Measurements from ENCODE around the gene MYO1D.
"Not testable (repeated sequence)": the region's sequence is repeated elsewhere in the genome, so short reads cannot be mapped to it uniquely, and the experiment has no call there.

MYO1D gene

GRCh38 chr17:32821987-32822934 lies 54.7 kb downstream of the MYO1D start:
- not testable (repeated sequence) for DNase-seq (ENCODE audit: extremely low read depth in 1 of 2, low read depth in 1 of 2)

DNA sequence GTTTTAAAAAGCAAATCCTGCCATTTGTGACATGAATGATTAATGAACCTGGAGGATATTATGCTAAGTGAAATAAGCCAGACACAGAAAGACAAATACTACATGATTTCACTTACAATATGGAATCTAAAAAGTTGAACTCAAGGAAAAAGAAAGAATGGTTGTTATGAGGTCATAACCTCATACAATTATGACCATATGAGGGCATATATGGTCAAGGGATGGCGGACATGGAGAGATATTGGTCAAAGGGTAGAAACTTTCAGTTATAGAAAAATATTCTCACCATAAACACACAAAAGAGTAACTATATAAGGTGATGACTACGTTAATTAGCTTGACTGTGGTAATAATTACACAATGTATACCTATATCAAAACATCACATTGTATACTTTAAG lies 56.5 kb downstream of the MYO1D start:
- no peak for DNase-seq (ENCODE audit: extremely low read depth in 1 of 2, low read depth in 1 of 2)

DNA sequence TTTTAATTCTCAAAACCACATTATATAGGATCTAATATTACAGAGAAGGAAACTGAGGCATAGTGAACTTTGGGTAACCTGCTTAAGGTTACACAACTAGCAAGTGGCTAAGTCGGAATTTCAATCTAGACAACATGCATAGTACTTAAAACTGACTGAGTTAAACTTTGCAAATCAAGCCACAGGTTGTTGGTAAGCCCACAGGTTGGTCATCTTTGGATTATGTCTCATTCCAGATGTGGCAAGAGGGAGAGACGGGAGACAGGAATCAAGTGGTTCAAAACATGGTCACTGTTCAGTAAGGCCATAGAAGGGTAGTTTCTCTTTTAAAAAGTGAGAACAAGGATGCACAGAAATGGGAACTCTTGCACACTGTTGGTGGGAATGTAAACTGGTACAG lies 57.1 kb downstream of the MYO1D start:
- no peak for DNase-seq (ENCODE audit: extremely low read depth in 1 of 2, low read depth in 1 of 2)

DNA sequence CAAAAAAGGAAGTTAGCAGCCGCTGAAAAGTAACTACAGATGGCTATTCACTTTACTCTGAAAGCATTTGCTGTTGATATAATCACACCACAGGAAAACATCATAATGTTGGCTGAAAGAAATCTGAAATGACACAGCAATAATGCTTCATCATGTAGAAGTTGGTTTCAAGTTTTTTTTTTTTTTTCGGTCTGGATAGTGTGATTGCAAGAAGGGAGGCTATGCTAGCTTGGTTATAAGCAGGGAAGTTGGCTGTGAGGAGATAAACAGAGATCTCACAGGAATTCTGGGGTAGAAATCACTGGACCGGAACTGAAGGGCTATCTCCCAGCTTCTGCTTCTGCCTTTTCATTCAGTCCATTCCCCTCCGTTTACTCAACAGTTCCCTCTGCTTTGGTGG lies 57.9 kb downstream of the MYO1D start:
- DNase-seq (ENCODE audit: extremely low read depth in 1 of 2, low read depth in 1 of 2): no peak

DNA sequence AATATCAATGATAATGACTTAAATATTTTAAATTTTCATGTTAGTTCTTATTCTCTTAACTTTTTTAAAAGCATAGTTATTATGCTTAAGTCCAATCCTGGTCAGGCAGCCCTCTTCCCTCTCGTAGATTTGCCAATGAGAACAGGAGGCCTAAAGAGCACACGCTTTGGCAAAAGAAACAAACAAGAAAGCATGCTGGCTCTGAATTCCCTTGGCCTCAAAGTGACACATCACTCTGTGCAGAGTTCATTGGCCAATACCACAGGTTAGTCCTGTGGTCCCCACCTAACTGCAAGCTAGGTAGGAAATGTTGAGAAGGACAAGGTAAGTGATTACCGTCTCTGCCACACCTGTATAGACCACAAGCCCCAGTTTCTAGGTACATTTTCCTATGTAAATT lies 61.5 kb downstream of the MYO1D start:
- DNase-seq (ENCODE audit: extremely low read depth in 1 of 2, low read depth in 1 of 2): no peak

DNA sequence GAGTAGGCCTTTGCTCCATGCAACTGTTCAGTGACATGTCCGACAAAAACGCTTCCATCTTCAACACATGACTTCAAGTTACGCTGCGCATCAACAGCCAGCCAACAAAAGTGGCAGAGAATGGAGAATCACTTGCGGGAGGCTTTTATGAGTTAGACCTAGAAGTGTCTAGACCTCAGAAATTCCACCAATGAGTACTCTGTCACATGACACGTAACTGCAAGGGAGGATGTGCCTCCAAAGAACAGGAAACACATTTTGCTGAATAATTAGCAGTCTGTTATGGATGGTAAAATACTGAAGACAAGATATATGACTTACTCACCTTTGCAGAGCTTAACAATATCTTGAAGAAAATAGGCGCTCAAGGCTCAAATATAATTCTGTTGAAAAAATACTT lies 62.1 kb downstream of the MYO1D start:
- DNase-seq (ENCODE audit: extremely low read depth in 1 of 2, low read depth in 1 of 2): no peak

DNA sequence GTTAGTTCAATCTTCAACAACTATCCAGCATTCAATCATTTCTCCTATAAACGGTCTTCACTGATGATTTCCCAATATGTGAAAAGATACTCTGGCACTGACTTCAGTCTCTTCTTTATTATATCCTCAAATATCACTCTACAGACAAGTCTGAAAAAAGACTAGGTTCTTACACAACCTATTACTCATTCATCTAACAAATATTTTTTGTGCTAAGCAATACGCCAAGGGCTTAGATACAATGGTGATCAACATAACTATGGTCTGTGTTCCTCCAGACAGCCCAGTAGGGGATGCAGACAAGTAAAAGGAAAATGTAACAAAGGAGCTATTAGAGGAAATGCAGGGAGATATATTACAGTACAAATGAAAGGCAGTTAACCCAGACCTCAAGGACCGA lies 63.9 kb downstream of the MYO1D start:
- DNase-seq (ENCODE audit: extremely low read depth in 1 of 2, low read depth in 1 of 2): no peak

DNA sequence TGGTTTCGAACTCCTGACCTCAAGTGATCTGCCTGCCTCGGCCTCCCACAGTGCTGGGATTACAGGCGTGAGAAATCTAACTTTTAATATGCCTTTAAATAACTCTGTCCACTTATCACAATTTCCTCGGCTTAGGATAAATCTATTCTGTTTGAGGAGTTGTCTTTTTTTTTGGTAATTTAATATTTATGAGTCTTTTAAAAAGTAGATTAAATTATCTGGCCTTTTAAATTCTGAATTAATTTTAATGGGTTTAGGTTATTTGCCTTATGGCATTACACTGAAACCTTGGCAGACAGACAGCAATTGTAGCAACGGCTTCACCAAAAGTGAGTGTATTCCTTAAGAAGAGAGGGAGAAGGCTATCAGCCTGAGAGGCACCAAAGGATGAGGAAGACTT lies 66.2 kb downstream of the MYO1D start:
- DNase-seq (ENCODE audit: extremely low read depth in 1 of 2, low read depth in 1 of 2): no peak

GRCh38 chr17:32807577-32807976 lies 69.3 kb downstream of the MYO1D start:
- no peak for DNase-seq (ENCODE audit: extremely low read depth in 1 of 2, low read depth in 1 of 2)

DNA sequence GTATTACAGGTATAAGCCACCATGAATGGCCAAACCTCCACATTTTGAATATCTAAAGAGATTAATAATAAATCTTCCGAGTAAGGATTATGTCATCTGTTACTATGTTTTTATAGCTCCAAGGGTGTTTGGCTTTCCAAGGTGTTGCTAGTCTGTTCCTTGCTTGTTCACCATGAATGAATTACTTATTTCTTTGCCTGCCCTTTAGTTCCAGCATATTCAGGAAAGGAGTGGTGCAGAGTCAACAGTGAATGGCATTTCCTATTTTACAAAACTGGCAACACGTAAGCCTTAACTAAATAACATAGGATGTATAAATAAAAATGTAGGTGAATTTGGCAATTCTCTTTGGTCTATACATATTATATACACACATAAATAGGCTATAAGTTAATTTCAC lies 70.3 kb downstream of the MYO1D start:
- DNase-seq (ENCODE audit: extremely low read depth in 1 of 2, low read depth in 1 of 2): no peak

DNA sequence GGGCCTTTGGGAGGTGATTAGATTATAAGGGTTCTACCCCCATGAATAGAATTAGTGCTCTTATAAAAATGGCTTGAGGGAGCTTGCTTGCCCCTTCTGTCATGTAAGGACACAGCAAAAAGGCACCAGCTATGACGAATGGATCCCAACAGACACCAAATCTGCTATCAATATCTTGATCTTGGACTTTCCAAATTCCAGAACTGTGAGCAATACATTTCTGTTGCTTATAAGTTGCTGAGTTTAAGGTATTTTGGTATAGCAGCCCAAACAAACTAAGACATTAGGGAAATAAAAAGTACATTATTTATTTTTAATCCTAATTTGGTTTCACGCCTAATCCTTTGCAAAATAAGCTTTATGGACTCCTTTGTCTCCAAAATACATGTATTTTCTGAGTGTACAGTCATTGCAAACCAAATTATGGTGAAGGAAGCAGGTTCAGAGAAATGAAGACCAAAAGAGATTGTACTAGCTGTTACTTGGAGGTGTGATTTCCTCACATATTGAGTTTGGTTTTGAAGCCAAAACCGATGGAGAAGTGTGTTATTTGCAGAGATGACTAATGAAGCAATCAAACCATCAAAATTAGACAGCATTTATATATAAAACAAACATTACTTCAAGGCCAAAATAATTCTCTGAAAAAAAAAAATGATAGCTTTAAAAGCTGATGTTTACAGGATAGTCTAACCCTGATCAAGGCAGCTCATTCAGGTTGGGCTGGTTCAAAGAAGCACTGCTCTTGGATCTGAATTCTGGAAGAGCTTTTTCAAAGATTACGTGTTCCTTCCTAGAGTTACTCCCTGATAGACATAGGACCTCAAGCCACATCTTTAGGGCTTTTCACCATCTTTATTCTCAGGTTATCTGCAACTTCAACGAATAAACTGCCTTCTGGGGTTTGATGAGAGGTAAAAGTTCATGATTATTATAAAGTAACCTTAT lies 71.6 kb downstream of the MYO1D start:
- DNase-seq (ENCODE audit: extremely low read depth in 1 of 2, low read depth in 1 of 2): no peak

DNA sequence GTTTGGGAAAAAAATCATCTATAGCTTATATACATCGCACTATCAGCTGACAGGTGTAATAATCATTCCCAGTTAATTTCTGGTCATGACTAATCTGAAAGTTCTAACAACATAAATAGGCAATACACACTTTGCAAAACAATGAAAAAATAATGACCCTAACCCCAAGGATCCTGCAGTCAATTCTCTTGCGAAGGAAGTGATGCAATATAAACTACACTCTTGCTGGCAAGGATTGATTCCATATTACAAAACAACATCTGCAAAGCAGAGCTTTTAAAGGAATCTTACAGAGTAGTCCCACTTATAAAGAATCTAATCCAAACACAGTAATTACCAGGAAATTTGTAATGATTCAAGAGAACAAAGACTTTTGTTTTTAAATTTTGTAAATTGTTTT lies 73.4 kb downstream of the MYO1D start:
- DNase-seq (ENCODE audit: extremely low read depth in 1 of 2, low read depth in 1 of 2): no peak

DNA sequence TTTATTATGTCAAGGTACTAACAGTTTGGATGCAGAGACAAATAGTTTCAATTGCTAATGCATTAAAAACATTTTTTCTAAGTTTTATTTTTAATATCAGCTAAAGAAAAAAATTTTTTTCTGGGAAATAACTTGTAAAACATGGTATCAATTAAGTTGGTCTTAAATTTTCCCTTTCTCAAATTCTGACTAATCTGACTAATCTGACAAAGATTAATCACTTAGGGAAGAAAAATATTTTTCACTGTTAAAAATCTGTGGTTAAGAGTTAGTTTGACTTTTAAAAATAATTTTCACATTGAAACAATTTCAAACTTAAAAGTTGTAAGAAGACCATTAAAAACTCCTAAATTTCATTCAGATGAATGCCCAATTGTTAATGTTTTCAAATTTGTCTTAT lies 74.6 kb downstream of the MYO1D start:
- no peak for DNase-seq (ENCODE audit: extremely low read depth in 1 of 2, low read depth in 1 of 2)

GRCh38 chr17:32801641-32802040 lies 75.3 kb downstream of the MYO1D start:
- no peak for DNase-seq (ENCODE audit: extremely low read depth in 1 of 2, low read depth in 1 of 2)

GRCh38 chr17:32801193-32801592 lies 75.7 kb downstream of the MYO1D start:
- no peak for DNase-seq (ENCODE audit: extremely low read depth in 1 of 2, low read depth in 1 of 2)

GRCh38 chr17:32798938-32799337 lies 78.0 kb downstream of the MYO1D start:
- DNase-seq (ENCODE audit: extremely low read depth in 1 of 2, low read depth in 1 of 2): no peak

DNA sequence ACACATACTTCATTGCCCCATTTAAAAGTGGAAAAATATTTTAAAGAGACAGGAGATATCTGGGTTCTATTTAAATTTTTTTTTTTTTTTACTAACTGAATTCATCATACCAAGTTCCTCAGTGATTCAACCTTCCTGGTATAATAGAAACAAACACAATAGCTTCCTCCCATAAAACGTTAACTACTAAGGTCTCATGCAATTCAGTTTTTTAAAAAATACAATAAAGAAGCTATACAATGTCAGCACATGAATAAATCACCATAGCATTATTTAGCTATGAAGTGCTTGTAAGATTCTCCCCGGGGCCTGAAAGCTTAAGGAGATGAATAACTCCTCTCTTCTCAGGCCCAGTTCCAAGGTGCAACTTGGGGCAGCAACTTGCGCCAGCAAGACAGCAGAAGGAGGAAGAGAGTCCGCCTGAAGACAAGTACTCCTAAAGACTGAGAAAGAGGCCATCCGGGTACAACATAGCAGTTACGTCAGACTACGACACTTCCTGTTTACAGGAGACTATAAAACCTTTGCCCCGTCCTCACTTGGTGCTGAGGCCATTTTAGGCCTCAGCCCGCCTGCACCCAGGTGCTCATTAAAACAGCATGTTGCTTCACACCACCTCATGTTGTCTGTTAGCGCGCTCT lies 81.5 kb downstream of the MYO1D start:
- DNase-seq (ENCODE audit: extremely low read depth in 1 of 2, low read depth in 1 of 2): no peak

GRCh38 chr17:32794533-32795246 lies 82.2 kb downstream of the MYO1D start:
- no peak for DNase-seq (ENCODE audit: extremely low read depth in 1 of 2, low read depth in 1 of 2)

GRCh38 chr17:32793841-32794240 lies 83.1 kb downstream of the MYO1D start:
- no peak for DNase-seq (ENCODE audit: extremely low read depth in 1 of 2, low read depth in 1 of 2)

- DNase-seq (ENCODE audit: extremely low read depth in 1 of 2, low read depth in 1 of 2): no peak
Observed at GRCh38 chr17:32792207-32792606, 84.7 kb downstream of the MYO1D start.

GRCh38 chr17:32786169-32786568 lies 90.8 kb downstream of the MYO1D start:
- no peak for DNase-seq (ENCODE audit: extremely low read depth in 1 of 2, low read depth in 1 of 2)

Measured in stimulated activated CD8-positive, alpha-beta memory T cell treated with anti-CD3 and anti-CD28 coated beads, Interleukin-7, amount 100 ng/mL, for 48 hours (primary cell).